GM18951 (cell line): ENCODE results near the gene DPYD.

Experiments used
- POLR2A ChIP-seq: IDR thresholded peaks from 4 replicates; pipeline ENCODE4 v1.6.1; 2011; ENCODE audit warnings: mild to moderate bottlenecking; ENCODE audit not compliant: insufficient read length, insufficient read depth; ENCODE audit errors: extremely low read depth
- in situ Hi-C: fragments of 300-500 bp; cut with MboI; formaldehyde crosslinking; loops from one replicate; pipeline ENCODE4 v1.12.0; 2022; ENCODE audit warnings: low sequenced_read_pairs, mixed read lengths, inconsistent platforms; ENCODE audit not compliant: unreplicated experiment

Gene DPYD

DNA sequence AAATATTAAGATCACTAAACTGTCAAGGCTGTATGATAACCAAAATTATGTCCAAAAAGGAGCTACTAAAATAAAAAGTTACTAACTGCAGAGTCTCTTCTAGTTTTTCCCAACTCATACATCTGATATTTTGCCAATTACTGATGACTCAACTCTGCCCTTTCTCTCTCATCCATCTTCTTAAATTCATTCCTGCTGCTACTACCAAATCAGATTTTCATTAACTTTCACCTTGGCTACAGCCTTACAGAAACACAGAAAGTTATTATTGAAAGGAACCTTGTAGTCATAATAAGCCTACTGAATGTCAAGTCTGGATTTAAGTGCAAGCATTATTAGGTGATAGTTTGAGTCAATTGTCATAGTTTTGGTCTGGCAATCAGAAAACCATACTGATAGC is 273.1 kb downstream of the DPYD start:
- no peak for TF ChIP-seq POLR2A
- in situ Hi-C loops = no loop called here

DNA sequence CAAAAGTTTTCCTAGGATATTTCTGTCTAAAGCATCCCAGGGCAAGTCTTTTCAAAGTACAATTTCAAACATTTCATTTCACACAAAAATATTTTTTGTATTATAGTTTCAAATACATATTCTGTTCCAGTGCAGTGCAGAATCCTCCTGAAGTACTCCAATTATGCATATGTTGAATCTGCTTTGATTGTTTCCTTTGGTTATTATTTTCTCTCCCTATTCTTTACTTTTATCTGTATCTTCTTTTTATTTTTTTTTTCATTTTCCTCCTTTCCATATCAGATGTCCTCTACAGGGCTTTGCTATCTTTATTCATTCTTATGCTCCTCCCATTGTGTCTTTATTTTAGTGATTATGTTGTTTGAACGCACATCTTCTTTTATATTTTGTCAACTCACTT is 274.8 kb downstream of the DPYD start:
- in situ Hi-C loops = no loop called here
- no peak for TF ChIP-seq POLR2A

- no peak for TF ChIP-seq POLR2A
- in situ Hi-C loops = no loop called here
Measured at GRCh38 chr1:97640677-97641076, 280.2 kb downstream of the DPYD start.

DNA sequence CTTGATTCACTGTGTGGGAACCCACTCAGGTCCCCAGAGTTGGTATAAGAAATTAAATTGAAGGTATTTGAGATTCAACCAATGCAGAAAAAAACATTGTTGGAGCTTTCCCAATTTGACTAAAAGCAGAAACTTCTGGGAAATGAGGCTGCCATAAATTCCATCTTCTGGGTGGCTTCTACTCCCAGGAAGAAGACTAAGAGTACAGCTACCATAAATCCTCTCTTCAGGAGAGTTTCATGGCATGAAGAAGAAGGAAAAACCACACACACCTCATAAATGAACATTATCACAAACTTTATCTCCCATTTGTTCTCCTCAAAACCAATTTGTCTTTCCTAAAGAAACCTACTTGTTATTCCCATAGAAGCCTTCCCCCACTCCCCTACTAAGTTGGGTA is 283.9 kb downstream of the DPYD start:
- no peak for TF ChIP-seq POLR2A

DNA sequence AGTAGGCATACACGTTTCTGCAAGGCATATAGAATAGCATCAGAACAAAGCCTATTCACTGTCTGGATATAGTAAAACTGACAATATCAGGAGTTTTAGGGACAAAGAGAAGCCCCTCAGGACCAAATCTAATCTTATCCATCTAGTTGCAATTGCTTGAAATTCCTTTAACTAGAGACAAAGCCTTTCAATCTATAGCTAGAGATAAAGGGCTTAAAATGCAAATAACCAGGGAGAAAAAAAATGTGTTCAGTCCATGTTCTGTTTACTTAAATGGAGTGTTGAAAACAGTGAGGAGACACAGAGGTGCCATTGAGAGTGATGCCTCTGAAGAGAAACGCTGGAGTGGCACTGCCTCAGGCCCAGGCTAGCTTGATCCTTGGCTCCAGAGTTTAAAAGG is 286.1 kb downstream of the DPYD start:
- TF ChIP-seq POLR2A = no peak
- in situ Hi-C loops = no loop called here

More for the DNA sequence above, 283.9 kb downstream of the DPYD start:
- in situ Hi-C loops = no loop called here

- in situ Hi-C loops = no loop called here
- TF ChIP-seq POLR2A = no peak
Measured at GRCh38 chr1:97632776-97633175, 288.1 kb downstream of the DPYD start.

GRCh38 chr1:97632075-97632474 is 288.8 kb downstream of the DPYD start:
- no peak for TF ChIP-seq POLR2A
- in situ Hi-C loops = no loop called here

DNA sequence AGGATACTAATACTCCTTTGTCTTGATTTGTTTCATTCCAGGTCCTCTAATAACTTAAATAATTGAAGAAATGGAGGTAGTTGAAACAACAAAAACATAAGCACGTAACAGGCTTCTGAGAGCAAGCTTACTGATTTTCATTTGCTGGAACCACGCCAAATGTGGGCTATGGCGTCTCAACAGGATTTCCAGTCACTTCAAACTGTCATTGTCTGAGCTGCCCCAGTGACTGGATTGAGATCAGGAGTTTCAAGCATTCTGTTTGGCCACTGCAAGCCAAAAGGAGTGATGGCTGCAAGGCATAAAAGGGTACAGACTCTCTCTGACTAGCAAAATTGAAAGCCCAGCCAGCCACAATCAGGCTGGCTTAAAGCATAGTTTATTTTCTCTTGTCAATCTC is 289.9 kb downstream of the DPYD start:
- TF ChIP-seq POLR2A = no peak
- in situ Hi-C loops = no loop called here

- in situ Hi-C loops = no loop called here
Measured at GRCh38 chr1:97630281-97630680, 290.6 kb downstream of the DPYD start.

DNA sequence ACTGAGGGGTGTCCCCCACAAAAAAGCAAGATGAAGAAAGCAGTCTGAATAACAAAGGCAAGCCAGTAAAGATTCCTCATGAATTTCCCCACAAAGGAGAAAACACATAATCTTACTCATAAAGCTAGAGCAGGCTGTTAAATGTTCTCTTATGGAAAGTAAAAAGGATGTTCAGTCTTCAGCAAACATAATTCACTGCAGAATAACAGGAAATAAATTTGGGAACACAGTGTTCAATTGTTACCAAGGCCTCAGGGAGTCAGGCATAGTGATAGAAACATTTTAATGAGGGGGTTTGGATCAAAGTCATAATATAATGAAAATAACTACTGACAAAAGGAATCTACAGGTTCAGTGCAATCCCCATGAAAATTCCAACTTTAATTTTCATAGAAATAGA is 297.6 kb downstream of the DPYD start:
- in situ Hi-C loops = no loop called here
- no peak for TF ChIP-seq POLR2A

More at GRCh38 chr1:97630281-97630680, 290.6 kb downstream of the DPYD start:
- no peak for TF ChIP-seq POLR2A

DNA sequence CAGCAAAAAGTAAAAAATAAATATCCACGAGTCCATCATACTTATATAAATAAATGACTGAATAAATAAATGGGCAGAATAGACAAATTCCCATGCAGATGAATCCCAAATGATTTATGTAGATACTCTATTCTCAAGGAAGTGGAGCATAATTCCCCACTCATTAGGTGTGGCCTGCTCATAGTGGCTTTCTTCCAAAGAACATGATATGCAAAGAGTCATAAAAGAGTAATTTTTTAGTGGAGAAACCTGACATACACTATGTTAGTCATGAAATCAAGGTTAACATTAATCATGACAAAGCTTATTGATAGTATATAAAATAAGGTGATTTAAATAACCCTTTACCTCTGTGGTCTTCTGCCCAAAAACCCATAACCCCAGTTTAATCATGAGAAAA is 298.9 kb downstream of the DPYD start:
- in situ Hi-C loops = no loop called here
- TF ChIP-seq POLR2A = no peak

- in situ Hi-C loops = no loop called here
Measured at GRCh38 chr1:97619706-97620105, 301.1 kb downstream of the DPYD start.

DNA sequence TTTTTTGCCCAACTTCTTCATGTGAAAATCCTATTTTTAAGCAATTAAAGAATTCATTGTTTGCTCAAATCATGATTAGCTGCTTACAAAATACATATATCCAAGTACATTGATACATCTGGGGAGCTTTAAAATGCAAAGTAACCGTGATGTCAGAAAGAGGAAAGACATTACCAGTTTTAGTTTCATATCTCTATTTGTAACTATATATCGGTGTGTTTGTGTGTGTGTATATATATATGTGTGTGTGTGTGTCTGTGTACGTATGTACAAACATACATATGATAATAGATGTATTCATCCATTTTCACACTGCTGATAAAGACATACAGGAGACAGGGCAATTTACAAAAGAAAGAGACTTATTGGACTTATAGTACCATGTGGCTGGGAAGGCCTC is 310.1 kb downstream of the DPYD start:
- no peak for TF ChIP-seq POLR2A
- in situ Hi-C loops = no loop called here

More at GRCh38 chr1:97619706-97620105, 301.1 kb downstream of the DPYD start:
- no peak for TF ChIP-seq POLR2A

DNA sequence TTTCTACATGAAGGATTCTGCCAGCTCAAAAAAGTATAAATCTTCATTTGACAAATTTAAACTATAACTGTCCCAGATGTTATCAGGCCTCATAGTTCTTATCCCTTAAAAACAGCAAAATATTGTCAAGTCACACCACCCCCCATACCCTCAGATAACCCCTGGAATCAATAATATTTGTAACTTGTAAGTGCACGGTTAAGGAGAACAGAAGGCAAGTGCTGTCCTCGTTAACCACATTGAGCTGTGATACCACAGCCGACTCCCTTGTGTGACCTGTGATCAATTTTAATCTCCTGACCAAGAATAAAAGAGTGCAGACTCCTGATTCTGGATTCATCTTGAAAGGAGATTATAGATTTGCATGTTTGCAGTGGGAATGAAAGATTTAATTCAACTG is 310.7 kb downstream of the DPYD start:
- in situ Hi-C loops = no loop called here
- TF ChIP-seq POLR2A = no peak

DNA sequence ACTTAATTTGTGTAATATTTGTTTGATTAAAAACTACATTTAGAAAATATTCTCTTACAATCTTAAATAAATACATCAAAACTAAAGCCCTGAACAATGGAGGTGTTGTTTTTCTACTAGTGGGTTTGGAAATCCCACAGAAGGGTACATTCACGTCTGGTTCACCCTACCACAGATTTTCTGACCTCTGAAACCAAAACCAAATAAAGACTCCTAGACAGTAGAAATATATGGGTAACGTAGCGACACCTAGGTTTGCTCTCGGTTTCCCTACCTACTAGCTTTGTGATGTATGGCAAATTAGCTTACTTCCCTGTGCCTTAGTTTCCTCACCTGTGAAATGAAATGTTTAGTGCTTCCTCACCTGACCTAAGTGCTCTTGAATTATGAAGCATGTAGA is 312.6 kb downstream of the DPYD start:
- in situ Hi-C loops = no loop called here
- no peak for TF ChIP-seq POLR2A
